Measurements from ENCODE around the gene RRP15.
"Not testable (repeated sequence)": the region's sequence is repeated elsewhere in the genome, so short reads cannot be mapped to it uniquely, and the experiment has no call there.

RRP15 gene

GRCh38 chr1:218305472-218306064 lies 20.5 kb downstream of the RRP15 start:
- Histone ChIP-seq H3K27ac (ENCODE audit: low read depth, low read length) (no peak overlapping the region), H3K4me1 (ENCODE audit: control insufficient read depth in 5 of 5, insufficient read depth in 5 of 5, low read length in 5 of 5) (no peaks in the 10 kb centered on the region), H3K9me3 (ENCODE audit: control insufficient read depth in 5 of 5, low read length in 5 of 5) (no peaks in the 10 kb centered on the region), H3K9ac (ENCODE audit: low read length in 5 of 5) (no peak overlapping the region), H3K4me3 (ENCODE audit: low read depth in 1 of 5, low read length in 5 of 5) (no peak overlapping the region), H3K36me3 (ENCODE audit: control insufficient read depth in 5 of 5, insufficient read depth in 5 of 5, low read length in 5 of 5) (peaks cover 0 to 24% (median 14%) of the 10 kb centered on the region in 5 donors), H3K27me3 (ENCODE audit: control insufficient read depth in 5 of 5, insufficient read depth in 4 of 5, low read length in 5 of 5) (no peaks in the 10 kb centered on the region)

DNA sequence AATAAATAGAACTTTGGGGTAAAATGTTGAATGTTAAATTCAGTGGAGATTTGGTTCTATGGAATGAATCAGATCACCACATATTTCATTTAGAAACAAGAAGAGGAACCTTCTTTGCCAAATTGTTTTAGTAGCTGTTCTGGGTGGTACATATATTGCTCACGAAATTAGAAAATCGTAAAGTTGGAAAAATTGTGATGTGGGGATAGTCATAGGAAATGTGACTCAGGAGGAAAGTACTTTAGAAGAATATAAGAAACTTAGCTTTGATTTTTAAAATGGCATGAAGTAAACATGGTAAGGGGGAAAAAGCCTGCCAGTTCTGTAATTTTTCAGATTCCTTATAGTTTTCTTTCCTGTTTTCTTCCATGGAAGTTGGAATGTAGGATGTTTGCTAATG lies 27.4 kb downstream of the RRP15 start:
- H3K9ac ChIP-seq (ENCODE audit: low read length in 5 of 5): no peak overlapping the region
- no peak overlapping the region for H3K27ac ChIP-seq (ENCODE audit: low read depth, low read length)
- no peaks in the 10 kb centered on the region for H3K9me3 ChIP-seq (ENCODE audit: control insufficient read depth in 5 of 5, low read length in 5 of 5)
- H3K4me3 ChIP-seq (ENCODE audit: low read depth in 1 of 5, low read length in 5 of 5): no peak overlapping the region
- no peaks in the 10 kb centered on the region for H3K4me1 ChIP-seq (ENCODE audit: control insufficient read depth in 5 of 5, insufficient read depth in 5 of 5, low read length in 5 of 5)
- H3K27me3 ChIP-seq (ENCODE audit: control insufficient read depth in 5 of 5, insufficient read depth in 4 of 5, low read length in 5 of 5): no peaks in the 10 kb centered on the region
- H3K36me3 ChIP-seq (ENCODE audit: control insufficient read depth in 5 of 5, insufficient read depth in 5 of 5, low read length in 5 of 5): peaks cover 0 to 6% (median 0%) of the 10 kb centered on the region in 5 donors

DNA sequence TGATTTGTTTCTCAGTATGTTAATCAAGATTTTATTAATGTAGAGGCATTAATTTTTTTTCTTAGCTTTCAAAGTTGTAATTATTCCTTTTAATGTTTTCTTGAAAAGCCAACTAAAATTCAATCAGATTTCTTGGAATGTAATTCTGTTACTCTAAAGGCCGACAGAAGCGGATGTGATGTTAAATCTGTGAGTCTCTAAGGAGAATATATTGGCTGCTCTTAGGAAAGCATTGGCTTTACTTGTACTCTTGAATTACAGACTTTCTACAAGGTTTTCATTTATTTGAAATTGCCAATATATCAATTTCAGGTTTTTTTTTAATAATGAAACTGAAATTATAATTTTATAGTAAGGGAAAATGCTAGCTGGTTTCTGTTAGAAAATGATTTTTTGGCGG lies 29.2 kb downstream of the RRP15 start:
- Histone ChIP-seq H3K4me1 (ENCODE audit: control insufficient read depth in 5 of 5, insufficient read depth in 5 of 5, low read length in 5 of 5) (no peaks in the 10 kb centered on the region), H3K9ac (ENCODE audit: low read length in 5 of 5) (no peak overlapping the region), H3K36me3 (ENCODE audit: control insufficient read depth in 5 of 5, insufficient read depth in 5 of 5, low read length in 5 of 5) (peaks cover 0 to 14% (median 0%) of the 10 kb centered on the region in 5 donors), H3K4me3 (ENCODE audit: low read depth in 1 of 5, low read length in 5 of 5) (no peak overlapping the region), H3K27ac (ENCODE audit: low read depth, low read length) (no peak overlapping the region), H3K9me3 (ENCODE audit: control insufficient read depth in 5 of 5, low read length in 5 of 5) (no peaks in the 10 kb centered on the region), H3K27me3 (ENCODE audit: control insufficient read depth in 5 of 5, insufficient read depth in 4 of 5, low read length in 5 of 5) (no peaks in the 10 kb centered on the region)

DNA sequence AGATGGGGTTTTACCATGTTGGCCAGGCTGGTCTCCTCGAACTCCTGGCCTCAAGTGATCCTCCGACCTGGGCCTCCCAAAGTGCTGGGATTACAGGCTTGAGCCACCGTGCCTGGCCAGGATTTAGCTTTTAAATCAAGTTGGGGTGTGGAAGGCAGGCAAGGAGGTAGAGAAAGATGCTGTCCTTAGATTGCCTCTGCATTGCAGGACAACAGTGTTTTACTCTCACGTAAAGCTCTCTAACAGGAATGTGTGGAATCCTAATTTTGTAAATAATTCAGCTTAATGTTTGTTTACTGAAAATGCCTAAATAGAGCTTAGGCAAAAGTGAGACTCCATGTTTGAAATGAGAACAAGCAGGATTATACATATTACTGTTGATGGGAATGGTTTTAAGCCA lies 30.5 kb downstream of the RRP15 start:
- peaks cover 0 to 14% (median 0%) of the 10 kb centered on the region in 5 donors for H3K36me3 ChIP-seq (ENCODE audit: control insufficient read depth in 5 of 5, insufficient read depth in 5 of 5, low read length in 5 of 5)
- H3K27ac ChIP-seq (ENCODE audit: low read depth, low read length): no peak overlapping the region
- no peaks in the 10 kb centered on the region for H3K9me3 ChIP-seq (ENCODE audit: control insufficient read depth in 5 of 5, low read length in 5 of 5)
- no peak overlapping the region for H3K9ac ChIP-seq (ENCODE audit: low read length in 5 of 5)
- no peak overlapping the region for H3K4me3 ChIP-seq (ENCODE audit: low read depth in 1 of 5, low read length in 5 of 5)
- no peaks in the 10 kb centered on the region for H3K4me1 ChIP-seq (ENCODE audit: control insufficient read depth in 5 of 5, insufficient read depth in 5 of 5, low read length in 5 of 5)
- H3K27me3 ChIP-seq (ENCODE audit: control insufficient read depth in 5 of 5, insufficient read depth in 4 of 5, low read length in 5 of 5): no peaks in the 10 kb centered on the region

DNA sequence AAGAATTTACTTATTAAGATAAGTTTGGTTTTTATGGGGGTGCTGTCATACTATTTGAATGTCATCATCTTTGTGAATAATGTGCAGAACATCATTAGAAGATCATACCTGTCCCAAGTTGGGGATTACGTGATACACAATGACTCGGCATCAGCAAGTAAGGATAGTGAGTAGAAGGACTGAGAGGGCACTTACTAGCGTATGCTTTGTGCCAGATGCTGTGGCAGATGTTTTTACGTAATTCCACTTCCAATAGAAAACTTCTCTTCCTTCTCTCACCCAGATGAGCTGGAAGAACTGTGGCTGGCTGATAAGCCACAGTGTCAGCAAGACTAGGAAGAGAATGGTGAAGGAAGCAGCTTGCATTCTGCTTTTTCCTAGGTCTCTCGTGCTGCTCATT lies 32.0 kb downstream of the RRP15 start:
- Histone ChIP-seq H3K27me3 (ENCODE audit: control insufficient read depth in 5 of 5, insufficient read depth in 4 of 5, low read length in 5 of 5) (no peaks in the 10 kb centered on the region), H3K9me3 (ENCODE audit: control insufficient read depth in 5 of 5, low read length in 5 of 5) (no peaks in the 10 kb centered on the region), H3K27ac (ENCODE audit: low read depth, low read length) (no peak overlapping the region), H3K4me3 (ENCODE audit: low read depth in 1 of 5, low read length in 5 of 5) (no peak overlapping the region), H3K9ac (ENCODE audit: low read length in 5 of 5) (no peak overlapping the region), H3K36me3 (ENCODE audit: control insufficient read depth in 5 of 5, insufficient read depth in 5 of 5, low read length in 5 of 5) (peaks cover 0 to 14% (median 0%) of the 10 kb centered on the region in 5 donors), H3K4me1 (ENCODE audit: control insufficient read depth in 5 of 5, insufficient read depth in 5 of 5, low read length in 5 of 5) (no peaks in the 10 kb centered on the region)

GRCh38 chr1:218320182-218320581 lies 35.1 kb downstream of the RRP15 start:
- peaks cover 10 to 20% (median 18%) of the 10 kb centered on the region in 5 donors for H3K36me3 ChIP-seq (ENCODE audit: control insufficient read depth in 5 of 5, insufficient read depth in 5 of 5, low read length in 5 of 5)
- H3K9ac ChIP-seq (ENCODE audit: low read length in 5 of 5); H3K4me1 ChIP-seq (ENCODE audit: control insufficient read depth in 5 of 5, insufficient read depth in 5 of 5, low read length in 5 of 5); H3K27ac ChIP-seq (ENCODE audit: low read depth, low read length); H3K9me3 ChIP-seq (ENCODE audit: control insufficient read depth in 5 of 5, low read length in 5 of 5); H3K4me3 ChIP-seq (ENCODE audit: low read depth in 1 of 5, low read length in 5 of 5); H3K27me3 ChIP-seq (ENCODE audit: control insufficient read depth in 5 of 5, insufficient read depth in 4 of 5, low read length in 5 of 5): not testable (repeated sequence)

DNA sequence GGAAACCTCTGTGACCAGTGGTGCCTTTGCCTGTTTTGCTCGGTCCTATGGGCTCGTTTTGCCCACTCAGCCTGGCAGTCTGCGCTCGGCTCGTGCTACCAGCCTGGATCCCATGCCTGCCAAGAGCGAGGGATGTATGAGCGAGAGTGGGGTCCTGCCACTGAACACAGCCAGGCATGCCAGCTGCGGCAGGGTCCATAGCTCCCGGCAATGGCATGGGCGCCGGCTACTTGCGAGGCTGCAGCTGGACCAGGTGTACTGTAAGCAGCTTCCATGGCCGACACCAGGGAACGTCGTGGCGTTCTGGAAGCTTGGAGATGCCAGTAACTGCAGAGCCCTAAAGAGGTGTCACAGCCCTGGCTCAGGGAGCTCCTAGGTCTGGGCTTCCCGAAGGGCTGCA lies 37.7 kb downstream of the RRP15 start:
- Histone ChIP-seq H3K4me1 (ENCODE audit: control insufficient read depth in 5 of 5, insufficient read depth in 5 of 5, low read length in 5 of 5) (no peaks in the 10 kb centered on the region), H3K27ac (ENCODE audit: low read depth, low read length) (no peak overlapping the region), H3K9ac (ENCODE audit: low read length in 5 of 5) (no peak overlapping the region), H3K4me3 (ENCODE audit: low read depth in 1 of 5, low read length in 5 of 5) (no peak overlapping the region), H3K9me3 (ENCODE audit: control insufficient read depth in 5 of 5, low read length in 5 of 5) (no peaks in the 10 kb centered on the region), H3K36me3 (ENCODE audit: control insufficient read depth in 5 of 5, insufficient read depth in 5 of 5, low read length in 5 of 5) (peaks cover 7 to 21% (median 18%) of the 10 kb centered on the region in 5 donors), H3K27me3 (ENCODE audit: control insufficient read depth in 5 of 5, insufficient read depth in 4 of 5, low read length in 5 of 5) (no peaks in the 10 kb centered on the region)

GRCh38 chr1:218323568-218324225 lies 38.6 kb downstream of the RRP15 start:
- H3K4me3 ChIP-seq (ENCODE audit: low read depth in 1 of 5, low read length in 5 of 5): no peak overlapping the region
- H3K27me3 ChIP-seq (ENCODE audit: control insufficient read depth in 5 of 5, insufficient read depth in 4 of 5, low read length in 5 of 5): no peaks in the 10 kb centered on the region
- H3K4me1 ChIP-seq (ENCODE audit: control insufficient read depth in 5 of 5, insufficient read depth in 5 of 5, low read length in 5 of 5): no peaks in the 10 kb centered on the region
- H3K36me3 ChIP-seq (ENCODE audit: control insufficient read depth in 5 of 5, insufficient read depth in 5 of 5, low read length in 5 of 5): peaks cover 1 to 21% (median 18%) of the 10 kb centered on the region in 5 donors
- H3K27ac ChIP-seq (ENCODE audit: low read depth, low read length): no peak overlapping the region
- H3K9me3 ChIP-seq (ENCODE audit: control insufficient read depth in 5 of 5, low read length in 5 of 5): no peaks in the 10 kb centered on the region
- no peak overlapping the region for H3K9ac ChIP-seq (ENCODE audit: low read length in 5 of 5)

- Histone ChIP-seq H3K36me3 (ENCODE audit: control insufficient read depth in 5 of 5, insufficient read depth in 5 of 5, low read length in 5 of 5) (peaks cover 0 to 21% (median 18%) of the 10 kb centered on the region in 5 donors), H3K4me1 (ENCODE audit: control insufficient read depth in 5 of 5, insufficient read depth in 5 of 5, low read length in 5 of 5) (no peaks in the 10 kb centered on the region), H3K9ac (ENCODE audit: low read length in 5 of 5) (no peak overlapping the region), H3K9me3 (ENCODE audit: control insufficient read depth in 5 of 5, low read length in 5 of 5) (no peaks in the 10 kb centered on the region), H3K27ac (ENCODE audit: low read depth, low read length) (no peak overlapping the region), H3K4me3 (ENCODE audit: low read depth in 1 of 5, low read length in 5 of 5) (no peak overlapping the region), H3K27me3 (ENCODE audit: control insufficient read depth in 5 of 5, insufficient read depth in 4 of 5, low read length in 5 of 5) (no peaks in the 10 kb centered on the region)
Measured at GRCh38 chr1:218324226-218324580, 39.1 kb downstream of the RRP15 start.

GRCh38 chr1:218328769-218329168 lies 43.7 kb downstream of the RRP15 start:
- H3K27me3 ChIP-seq (ENCODE audit: control insufficient read depth in 5 of 5, insufficient read depth in 4 of 5, low read length in 5 of 5): no peaks in the 10 kb centered on the region
- H3K4me1 ChIP-seq (ENCODE audit: control insufficient read depth in 5 of 5, insufficient read depth in 5 of 5, low read length in 5 of 5): no peaks in the 10 kb centered on the region
- H3K9me3 ChIP-seq (ENCODE audit: control insufficient read depth in 5 of 5, low read length in 5 of 5): no peaks in the 10 kb centered on the region
- no peak overlapping the region for H3K4me3 ChIP-seq (ENCODE audit: low read depth in 1 of 5, low read length in 5 of 5)
- H3K9ac ChIP-seq (ENCODE audit: low read length in 5 of 5): no peak overlapping the region
- no peak overlapping the region for H3K27ac ChIP-seq (ENCODE audit: low read depth, low read length)
- H3K36me3 ChIP-seq (ENCODE audit: control insufficient read depth in 5 of 5, insufficient read depth in 5 of 5, low read length in 5 of 5): peaks cover 0 to 9% (median 5%) of the 10 kb centered on the region in 5 donors

Data from subcutaneous abdominal adipose tissue (tissue), 5 donors.